GM15510 (cell line): ENCODE data around the gene GP1BA.

ENCODE experiments used
- POLR2A ChIP-seq: IDR thresholded peaks from 3 replicates; pipeline ENCODE4 v1.6.1; 2011; ENCODE audit warnings: borderline replicate concordance; ENCODE audit not compliant: insufficient read length; ENCODE audit errors: extremely low read depth

The GP1BA gene

GRCh38 chr17:4950746-4951204 lies 18.7 kb downstream of the GP1BA start, which contains the start of gene ENO3:
ENO3 (plus strand) TSS chr17:4951119; CDS start chr17:4951830, 711 bp downstream.
- TF ChIP-seq POLR2A: no peak

GRCh38 chr17:4951486-4951885 lies 19.4 kb downstream of the GP1BA start:
- no peak for TF ChIP-seq POLR2A

- TF ChIP-seq POLR2A: no peak
Measured at GRCh38 chr17:4953451-4953961, 21.4 kb downstream of the GP1BA start.

DNA sequence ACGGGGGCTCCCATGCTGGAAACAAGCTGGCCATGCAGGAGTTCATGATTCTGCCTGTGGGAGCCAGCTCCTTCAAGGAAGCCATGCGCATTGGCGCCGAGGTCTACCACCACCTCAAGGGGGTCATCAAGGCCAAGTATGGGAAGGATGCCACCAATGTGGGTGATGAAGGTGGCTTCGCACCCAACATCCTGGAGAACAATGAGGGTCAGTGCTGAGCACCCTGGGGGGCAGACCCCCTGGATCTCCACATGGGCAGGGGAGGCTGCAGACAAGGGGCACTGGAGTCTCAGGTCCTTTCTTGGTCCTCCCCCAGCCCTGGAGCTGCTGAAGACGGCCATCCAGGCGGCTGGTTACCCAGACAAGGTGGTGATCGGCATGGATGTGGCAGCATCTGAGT lies 23.0 kb downstream of the GP1BA start:
- no peak for TF ChIP-seq POLR2A

DNA sequence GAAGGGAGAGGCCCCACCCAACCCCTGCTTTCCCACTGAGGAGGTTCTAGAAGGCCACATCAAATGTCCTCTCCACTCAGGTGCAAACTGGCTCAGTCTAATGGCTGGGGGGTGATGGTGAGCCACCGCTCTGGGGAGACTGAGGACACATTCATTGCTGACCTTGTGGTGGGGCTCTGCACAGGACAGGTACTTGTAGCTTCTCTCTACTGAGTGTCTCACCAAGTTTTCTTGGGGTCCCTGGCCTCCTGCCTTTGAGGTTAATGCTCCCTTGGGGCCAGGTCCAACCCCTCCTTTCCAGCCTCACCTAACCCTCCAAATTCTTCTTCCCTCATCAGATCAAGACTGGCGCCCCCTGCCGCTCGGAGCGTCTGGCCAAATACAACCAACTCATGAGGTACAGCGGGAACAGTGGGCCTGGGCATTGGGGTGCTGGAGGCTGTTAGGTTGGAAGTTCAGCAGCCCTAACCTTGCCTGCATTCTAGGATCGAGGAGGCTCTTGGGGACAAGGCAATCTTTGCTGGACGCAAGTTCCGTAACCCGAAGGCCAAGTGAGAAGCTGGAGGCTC lies 24.5 kb downstream of the GP1BA start:
- no peak for TF ChIP-seq POLR2A

DNA sequence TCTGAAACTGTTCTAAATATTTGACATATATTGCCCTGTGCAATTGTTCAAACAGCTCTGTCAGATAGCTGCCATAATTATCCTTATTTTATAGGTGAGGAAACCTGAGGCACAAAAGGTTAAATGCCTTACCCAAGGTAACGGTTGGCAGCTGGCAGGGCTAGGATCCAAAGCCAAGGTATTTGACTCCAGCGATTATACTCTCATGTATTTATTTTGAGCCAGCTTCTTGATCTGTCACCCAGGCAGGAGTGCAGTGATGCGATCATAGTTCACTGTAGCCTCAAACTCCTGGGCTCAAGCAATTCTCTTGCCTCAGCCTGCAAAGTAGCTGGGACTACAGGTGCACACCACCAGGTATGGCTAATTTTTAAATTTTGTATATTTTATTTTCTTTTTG lies 26.0 kb downstream of the GP1BA start:
- TF ChIP-seq POLR2A: no peak

- TF ChIP-seq POLR2A: no peak
Measured at GRCh38 chr17:4959261-4959965, 27.3 kb downstream of the GP1BA start.

DNA sequence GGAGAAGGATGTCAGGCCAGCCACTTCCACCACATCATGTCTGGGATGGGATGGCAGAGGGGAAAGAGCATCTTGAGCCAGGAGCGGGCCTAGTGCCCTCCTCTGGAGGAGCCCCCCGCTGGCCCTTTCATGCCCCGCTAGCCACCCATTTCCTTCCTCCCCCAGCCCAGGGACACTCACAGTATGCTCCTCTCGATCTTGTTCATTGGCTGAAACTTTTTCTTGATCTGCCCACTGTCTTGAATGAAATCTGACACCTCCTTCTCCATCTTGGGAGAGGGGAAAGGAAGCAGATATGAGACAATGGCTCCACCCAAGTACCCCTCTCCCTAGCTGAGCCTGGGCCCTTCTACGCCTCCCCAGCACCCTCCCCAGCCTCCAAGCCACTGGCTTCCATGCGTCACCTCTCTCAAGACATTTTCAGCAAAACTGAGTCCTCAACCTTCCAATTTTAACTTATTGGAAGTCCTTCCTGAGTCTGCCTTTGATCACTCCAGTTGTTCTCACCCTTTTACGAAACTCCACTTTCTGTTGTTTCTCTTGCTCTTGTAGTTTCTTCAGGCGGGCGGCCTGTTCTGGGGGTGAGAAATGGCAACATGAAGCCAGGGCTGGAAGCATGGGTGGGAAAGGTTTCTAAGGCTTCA lies 28.3 kb downstream of the GP1BA start:
- TF ChIP-seq POLR2A: no peak

GRCh38 chr17:4965311-4965986 lies 33.4 kb downstream of the GP1BA start:
- TF ChIP-seq POLR2A: no peak

GRCh38 chr17:4966844-4967538 lies 34.9 kb downstream of the GP1BA start:
- TF ChIP-seq POLR2A: peak; percentile 36

DNA sequence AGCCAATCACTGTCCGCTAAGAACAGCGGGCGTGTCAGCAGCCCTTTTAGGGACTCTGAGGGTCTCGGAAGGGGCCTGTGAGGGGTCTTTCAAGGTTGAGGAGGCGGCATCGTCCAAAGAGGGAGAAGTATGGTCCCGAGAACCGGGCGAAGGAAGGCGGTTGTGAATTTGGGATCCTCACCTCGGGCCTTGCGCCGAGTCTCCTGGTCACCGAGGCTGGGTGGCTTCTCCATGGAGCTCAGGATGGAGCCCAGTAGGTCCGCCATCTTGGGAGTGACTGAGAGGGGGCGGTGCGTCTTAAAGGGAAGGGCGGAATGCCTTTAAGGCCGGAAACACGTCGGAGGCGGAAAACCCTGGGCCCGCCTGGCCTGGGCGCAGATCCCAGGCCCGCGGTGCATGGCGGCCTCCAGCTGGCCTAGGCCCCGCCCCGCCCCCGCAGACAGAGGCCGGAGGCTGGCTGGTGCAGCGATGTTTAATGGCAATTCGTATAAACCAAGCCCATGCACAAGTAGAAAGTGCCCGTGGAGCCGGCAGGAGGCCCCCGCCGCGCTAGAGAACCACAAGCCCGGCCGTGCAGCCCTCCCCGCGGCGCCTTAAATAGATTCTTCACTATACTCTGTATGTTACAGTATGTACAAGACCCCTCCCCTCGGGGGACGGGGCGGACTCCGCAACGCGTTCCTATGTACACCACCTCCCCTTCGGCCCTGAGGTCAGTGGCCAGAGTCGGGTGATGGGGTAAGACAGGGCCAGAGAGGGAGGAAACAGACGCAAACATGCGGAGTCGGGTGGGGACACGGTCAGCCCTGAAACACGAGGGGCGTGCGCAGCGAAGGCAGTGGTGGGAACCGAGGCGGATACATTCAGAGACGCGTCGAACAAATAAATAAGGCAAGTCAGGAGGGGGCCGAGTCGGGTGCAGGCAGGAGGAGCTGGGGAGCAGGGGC lies 35.7 kb downstream of the GP1BA start, which contains the start of gene SPAG7:
TSS of gene SPAG7 (minus strand) at position 279 of the 947 bp plus-strand sequence. CDS start at position 266, 13 bp downstream.
- peak; percentile 79 for TF ChIP-seq POLR2A

DNA sequence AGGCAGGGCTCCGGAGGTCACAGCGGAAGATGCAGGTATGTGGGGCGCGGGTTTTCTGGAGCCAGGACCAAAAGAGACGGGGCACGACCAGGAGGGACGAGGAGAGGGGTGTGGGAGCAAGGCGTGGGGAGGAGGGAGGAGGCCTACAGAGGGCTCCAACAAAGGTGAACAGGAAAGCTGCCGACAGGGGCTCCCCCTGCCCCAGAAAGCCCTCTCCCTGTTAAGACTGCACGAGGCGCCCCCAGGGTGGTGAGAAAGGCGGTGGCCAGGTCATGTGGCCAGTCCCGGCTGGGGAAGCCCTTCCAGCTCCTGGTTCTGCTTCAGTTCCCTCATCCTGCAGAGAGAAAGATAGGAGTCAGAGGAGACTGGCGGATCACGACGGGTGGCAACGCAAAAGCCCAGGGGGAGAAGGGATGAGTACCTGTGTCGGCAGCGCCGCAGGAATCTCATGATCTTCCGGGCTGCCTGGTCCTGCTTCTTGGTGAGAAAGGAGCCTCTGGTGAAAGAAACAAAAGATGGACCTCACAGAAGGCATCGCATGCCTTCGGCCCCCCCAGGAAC lies 36.5 kb downstream of the GP1BA start:
- no peak for TF ChIP-seq POLR2A

GRCh38 chr17:4969047-4969550 lies 37.0 kb downstream of the GP1BA start:
- TF ChIP-seq POLR2A: no peak

GRCh38 chr17:4969551-4970173 lies 37.6 kb downstream of the GP1BA start:
- no peak for TF ChIP-seq POLR2A
